ENCODE results near the gene FBXW12. TPM values are rescaled to one million over a fixed set of nuclear protein-coding genes. Genes with fewer than 3 reads are reported as not detected.
A peak's percentile ranks its signal among the peaks of the same experiment; 100 is the strongest.

FBXW12 gene
- total and polyA plus RNA-seq, 5 donors from 2014 or later, result not detected

- no peaks in the 10 kb centered on the region for H3K9me3 ChIP-seq (ENCODE audit: control insufficient read depth in 2 of 2, low read length in 2 of 2)
- no peak overlapping the region for H3K4me3 Mint-ChIP-seq
- no peaks in the 10 kb centered on the region for H3K36me3 Mint-ChIP-seq
These were observed 44.5 kb downstream of the FBXW12 start for GRCh38 chr3:48416546-48416945.

GRCh38 chr3:48417529-48418108 is 45.6 kb downstream of the FBXW12 start:
- no peak overlapping the region for H3K27ac ChIP-seq (ENCODE audit: insufficient read depth, low read length, poor library complexity, severe bottlenecking)
- Mint-ChIP-seq H3K9me3 (peaks cover 0 to 2% (median 0%) of the 10 kb centered on the region in 7 donors), H3K4me1 (no peaks in the 10 kb centered on the region), H3K36me3 (no peaks in the 10 kb centered on the region), H3K27me3 (no peaks in the 10 kb centered on the region), H3K27ac (no peak overlapping the region), H3K4me3 (no peak overlapping the region)
- no peaks in the 10 kb centered on the region for H3K4me1 ChIP-seq (ENCODE audit: control insufficient read depth, insufficient read depth, low read length, poor library complexity, severe bottlenecking)
- H3K36me3 ChIP-seq (ENCODE audit: control insufficient read depth, insufficient read depth, low read length), result no peaks in the 10 kb centered on the region
- H3K27me3 ChIP-seq (ENCODE audit: control insufficient read depth, insufficient read depth, low read length), result no peaks in the 10 kb centered on the region
- H3K9me3 ChIP-seq (ENCODE audit: control insufficient read depth in 2 of 2, low read length in 2 of 2), result no peaks in the 10 kb centered on the region
- no peak for ATAC-seq (ENCODE audit: low read depth in 2 of 2)
- no peak overlapping the region for H3K4me3 ChIP-seq (ENCODE audit: low read depth, low read length)
- DNase-seq, result no peak

More at GRCh38 chr3:48416546-48416945, 44.5 kb downstream of the FBXW12 start:
- H3K27ac Mint-ChIP-seq, result peak overlapping the region in 1 of 3 donors; percentile 6
- no peaks in the 10 kb centered on the region for H3K4me1 Mint-ChIP-seq
- no peak overlapping the region for H3K27ac ChIP-seq (ENCODE audit: insufficient read depth, low read length, poor library complexity, severe bottlenecking)
- ATAC-seq (ENCODE audit: low read depth in 2 of 2) (no peak), DNase-seq (no peak)
- H3K27me3 Mint-ChIP-seq, result no peaks in the 10 kb centered on the region
- H3K4me1 ChIP-seq (ENCODE audit: control insufficient read depth, insufficient read depth, low read length, poor library complexity, severe bottlenecking), result no peaks in the 10 kb centered on the region
- H3K9me3 Mint-ChIP-seq, result peaks cover 0 to 2% (median 0%) of the 10 kb centered on the region in 7 donors
- no peak overlapping the region for H3K4me3 ChIP-seq (ENCODE audit: low read depth, low read length)
- H3K36me3 ChIP-seq (ENCODE audit: control insufficient read depth, insufficient read depth, low read length), result no peaks in the 10 kb centered on the region
- H3K27me3 ChIP-seq (ENCODE audit: control insufficient read depth, insufficient read depth, low read length), result no peaks in the 10 kb centered on the region

DNA sequence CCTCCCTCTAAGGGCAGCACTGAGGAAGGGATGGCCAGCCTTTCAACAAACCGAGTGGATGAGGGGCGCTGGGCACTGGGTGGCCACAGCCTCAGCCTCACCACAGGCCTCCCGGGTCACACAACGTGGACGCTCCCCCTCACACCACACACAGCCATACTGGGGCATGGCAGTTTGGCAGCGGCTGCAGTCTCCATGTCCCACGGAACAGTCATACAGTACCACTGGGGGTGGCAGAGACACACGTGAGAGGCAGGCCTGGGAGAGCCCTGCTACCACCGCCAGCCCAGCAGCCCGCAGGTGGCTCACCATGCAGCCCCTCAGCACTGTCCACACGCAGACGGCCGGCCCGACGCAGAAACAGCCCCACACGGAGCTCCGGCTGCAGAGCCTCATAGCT is 46.1 kb downstream of the FBXW12 start:
- H3K27ac ChIP-seq (ENCODE audit: insufficient read depth, low read length, poor library complexity, severe bottlenecking), result no peak overlapping the region
- no peaks in the 10 kb centered on the region for H3K4me1 ChIP-seq (ENCODE audit: control insufficient read depth, insufficient read depth, low read length, poor library complexity, severe bottlenecking)
- H3K4me3 ChIP-seq (ENCODE audit: low read depth, low read length), result no peak overlapping the region
- no peak for ATAC-seq (ENCODE audit: low read depth in 2 of 2)
- DNase-seq, result no peak
- Mint-ChIP-seq H3K4me1 (no peaks in the 10 kb centered on the region), H3K4me3 (no peak overlapping the region), H3K9me3 (peaks cover 0 to 2% (median 0%) of the 10 kb centered on the region in 7 donors), H3K27ac (no peak overlapping the region), H3K27me3 (no peaks in the 10 kb centered on the region), H3K36me3 (no peaks in the 10 kb centered on the region)
- H3K9me3 ChIP-seq (ENCODE audit: control insufficient read depth in 2 of 2, low read length in 2 of 2), result no peaks in the 10 kb centered on the region
- no peaks in the 10 kb centered on the region for H3K27me3 ChIP-seq (ENCODE audit: control insufficient read depth, insufficient read depth, low read length)
- no peaks in the 10 kb centered on the region for H3K36me3 ChIP-seq (ENCODE audit: control insufficient read depth, insufficient read depth, low read length)

DNA sequence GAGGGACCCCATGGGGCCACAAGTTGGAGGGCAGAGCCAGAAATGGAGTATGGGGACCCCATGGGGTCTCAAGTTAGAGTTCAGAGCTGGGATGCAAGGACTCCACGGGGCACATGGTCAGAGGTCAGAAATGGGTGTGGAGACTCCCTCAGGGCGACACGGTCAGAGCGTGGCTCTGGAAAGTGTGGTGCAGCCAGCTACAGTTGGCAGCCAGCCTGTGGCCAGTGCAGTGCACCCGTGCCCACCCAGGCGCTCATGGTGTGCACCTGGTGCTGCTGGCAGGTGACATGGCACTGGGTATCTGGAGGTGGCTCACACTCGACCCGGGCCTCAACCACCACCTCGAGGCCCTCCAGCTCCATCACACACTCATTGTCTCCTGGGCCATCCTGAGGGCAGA is 46.6 kb downstream of the FBXW12 start:
- peaks cover 0 to 2% (median 0%) of the 10 kb centered on the region in 7 donors for H3K9me3 Mint-ChIP-seq
- H3K27ac ChIP-seq (ENCODE audit: insufficient read depth, low read length, poor library complexity, severe bottlenecking), result no peak overlapping the region
- H3K36me3 ChIP-seq (ENCODE audit: control insufficient read depth, insufficient read depth, low read length), result no peaks in the 10 kb centered on the region
- DNase-seq, result no peak
- no peaks in the 10 kb centered on the region for H3K4me1 Mint-ChIP-seq
- H3K27me3 Mint-ChIP-seq, result no peaks in the 10 kb centered on the region
- no peak overlapping the region for H3K27ac Mint-ChIP-seq
- no peak for ATAC-seq (ENCODE audit: low read depth in 2 of 2)
- no peaks in the 10 kb centered on the region for H3K4me1 ChIP-seq (ENCODE audit: control insufficient read depth, insufficient read depth, low read length, poor library complexity, severe bottlenecking)
- no peaks in the 10 kb centered on the region for H3K27me3 ChIP-seq (ENCODE audit: control insufficient read depth, insufficient read depth, low read length)
- no peaks in the 10 kb centered on the region for H3K9me3 ChIP-seq (ENCODE audit: control insufficient read depth in 2 of 2, low read length in 2 of 2)
- no peak overlapping the region for H3K4me3 ChIP-seq (ENCODE audit: low read depth, low read length)
- no peaks in the 10 kb centered on the region for H3K36me3 Mint-ChIP-seq
- H3K4me3 Mint-ChIP-seq, result no peak overlapping the region

DNA sequence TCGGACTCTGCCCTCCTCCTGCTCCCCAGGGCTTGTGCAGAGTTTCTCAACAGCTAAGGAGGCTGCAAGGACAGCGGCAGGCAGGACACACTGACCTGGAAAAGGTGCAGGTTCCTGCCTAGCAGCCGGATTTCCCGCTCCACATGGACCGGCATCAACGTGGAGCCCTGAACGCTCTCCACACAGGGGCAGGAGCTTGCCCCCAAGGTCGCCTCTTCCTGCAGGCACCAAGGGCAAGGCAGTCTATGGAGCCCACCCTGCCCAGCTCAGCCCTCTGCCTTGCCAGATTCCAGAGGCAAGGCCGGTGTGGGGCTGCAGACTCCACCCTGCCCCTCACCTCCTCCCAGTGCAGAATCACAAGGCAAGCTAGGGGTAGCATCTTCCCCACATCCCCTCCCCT is 47.1 kb downstream of the FBXW12 start:
- Mint-ChIP-seq H3K4me3 (no peak overlapping the region), H3K4me1 (no peaks in the 10 kb centered on the region), H3K36me3 (no peaks in the 10 kb centered on the region), H3K27ac (no peak overlapping the region), H3K9me3 (peaks cover 0 to 2% (median 0%) of the 10 kb centered on the region in 7 donors), H3K27me3 (no peaks in the 10 kb centered on the region)
- DNase-seq, result no peak
- Histone ChIP-seq H3K9me3 (ENCODE audit: control insufficient read depth in 2 of 2, low read length in 2 of 2) (no peaks in the 10 kb centered on the region), H3K27me3 (ENCODE audit: control insufficient read depth, insufficient read depth, low read length) (no peaks in the 10 kb centered on the region), H3K4me3 (ENCODE audit: low read depth, low read length) (no peak overlapping the region), H3K4me1 (ENCODE audit: control insufficient read depth, insufficient read depth, low read length, poor library complexity, severe bottlenecking) (no peaks in the 10 kb centered on the region), H3K36me3 (ENCODE audit: control insufficient read depth, insufficient read depth, low read length) (no peaks in the 10 kb centered on the region), H3K27ac (ENCODE audit: insufficient read depth, low read length, poor library complexity, severe bottlenecking) (no peak overlapping the region)
- no peak for ATAC-seq (ENCODE audit: low read depth in 2 of 2)

- Histone ChIP-seq H3K27ac (ENCODE audit: insufficient read depth, low read length, poor library complexity, severe bottlenecking) (no peak overlapping the region), H3K4me3 (ENCODE audit: low read depth, low read length) (no peak overlapping the region), H3K9me3 (ENCODE audit: control insufficient read depth in 2 of 2, low read length in 2 of 2) (no peaks in the 10 kb centered on the region), H3K27me3 (ENCODE audit: control insufficient read depth, insufficient read depth, low read length) (no peaks in the 10 kb centered on the region), H3K4me1 (ENCODE audit: control insufficient read depth, insufficient read depth, low read length, poor library complexity, severe bottlenecking) (no peaks in the 10 kb centered on the region), H3K36me3 (ENCODE audit: control insufficient read depth, insufficient read depth, low read length) (no peaks in the 10 kb centered on the region)
- H3K27ac Mint-ChIP-seq, result no peak overlapping the region
- H3K4me1 Mint-ChIP-seq, result no peaks in the 10 kb centered on the region
- H3K36me3 Mint-ChIP-seq, result no peaks in the 10 kb centered on the region
- H3K9me3 Mint-ChIP-seq, result peaks cover 0 to 2% (median 0%) of the 10 kb centered on the region in 7 donors
- DNase-seq, result no peak
- H3K27me3 Mint-ChIP-seq, result no peaks in the 10 kb centered on the region
- no peak for ATAC-seq (ENCODE audit: low read depth in 2 of 2)
- no peak overlapping the region for H3K4me3 Mint-ChIP-seq
These were observed 47.6 kb downstream of the FBXW12 start for GRCh38 chr3:48419597-48419996.

DNA sequence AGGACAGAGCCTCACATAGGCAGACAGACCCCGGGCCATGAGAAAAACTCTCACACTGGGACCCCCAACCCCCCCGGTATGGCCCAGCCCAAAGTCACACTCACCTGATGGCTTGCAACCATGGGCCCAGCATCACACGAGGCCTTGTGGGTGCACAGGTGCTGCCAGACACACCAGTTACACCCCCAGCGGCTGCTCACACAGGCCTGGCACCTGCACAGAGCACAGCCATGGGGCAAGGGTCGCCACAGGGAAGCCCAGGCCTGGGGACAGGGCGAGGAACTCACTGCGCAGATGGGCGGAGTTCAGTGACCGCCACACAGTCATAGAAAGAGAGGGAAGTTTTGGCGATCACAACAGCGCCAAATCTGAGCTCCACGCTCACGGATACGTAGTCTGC is 48.5 kb downstream of the FBXW12 start:
- no peaks in the 10 kb centered on the region for H3K4me1 Mint-ChIP-seq
- no peaks in the 10 kb centered on the region for H3K27me3 Mint-ChIP-seq
- Histone ChIP-seq H3K4me3 (ENCODE audit: low read depth, low read length) (no peak overlapping the region), H3K27ac (ENCODE audit: insufficient read depth, low read length, poor library complexity, severe bottlenecking) (no peak overlapping the region), H3K36me3 (ENCODE audit: control insufficient read depth, insufficient read depth, low read length) (no peaks in the 10 kb centered on the region), H3K9me3 (ENCODE audit: control insufficient read depth in 2 of 2, low read length in 2 of 2) (no peaks in the 10 kb centered on the region), H3K27me3 (ENCODE audit: control insufficient read depth, insufficient read depth, low read length) (no peaks in the 10 kb centered on the region), H3K4me1 (ENCODE audit: control insufficient read depth, insufficient read depth, low read length, poor library complexity, severe bottlenecking) (no peaks in the 10 kb centered on the region)
- H3K36me3 Mint-ChIP-seq, result no peaks in the 10 kb centered on the region
- H3K9me3 Mint-ChIP-seq, result no peaks in the 10 kb centered on the region
- no peak overlapping the region for H3K27ac Mint-ChIP-seq
- no peak overlapping the region for H3K4me3 Mint-ChIP-seq
- DNase-seq (no peak), ATAC-seq (ENCODE audit: low read depth in 2 of 2) (no peak)

GRCh38 chr3:48422272-48422671 is 50.3 kb downstream of the FBXW12 start:
- H3K9me3 Mint-ChIP-seq, result no peaks in the 10 kb centered on the region
- H3K27me3 Mint-ChIP-seq, result peaks cover 6% of the 10 kb centered on the region
- Histone ChIP-seq H3K27ac (ENCODE audit: insufficient read depth, low read length, poor library complexity, severe bottlenecking) (no peak overlapping the region), H3K36me3 (ENCODE audit: control insufficient read depth, insufficient read depth, low read length) (no peaks in the 10 kb centered on the region), H3K4me3 (ENCODE audit: low read depth, low read length) (no peak overlapping the region), H3K27me3 (ENCODE audit: control insufficient read depth, insufficient read depth, low read length) (no peaks in the 10 kb centered on the region), H3K4me1 (ENCODE audit: control insufficient read depth, insufficient read depth, low read length, poor library complexity, severe bottlenecking) (no peaks in the 10 kb centered on the region), H3K9me3 (ENCODE audit: control insufficient read depth in 2 of 2, low read length in 2 of 2) (no peaks in the 10 kb centered on the region)
- H3K4me3 Mint-ChIP-seq, result no peak overlapping the region
- H3K4me1 Mint-ChIP-seq, result no peaks in the 10 kb centered on the region
- H3K27ac Mint-ChIP-seq, result no peak overlapping the region
- ATAC-seq (ENCODE audit: low read depth in 2 of 2), result no peak
- no peaks in the 10 kb centered on the region for H3K36me3 Mint-ChIP-seq
- DNase-seq, result no peak
